Pancreas (tissue), 10 donors: Measurements from ENCODE around the gene PLAGL1. TPM values are rescaled to one million over a fixed set of nuclear protein-coding genes. Genes with fewer than 3 reads are reported as not detected.

ENCODE experiments used
- ATAC-seq, 4 donors: fragments of 200-7000 bp; cut with Tn5 transposase; one replicate each; pipeline versions ENCODE4 v1.8.0 to v1.9.1; 2020; ENCODE audit warnings: mild to moderate bottlenecking in 4 of 4, moderate library complexity in 4 of 4
- DNase-seq, 6 donors: peaks; one replicate each; pipeline ENCODE4 v3.0.0-alpha.2; 2020
- FAIRE-seq: peaks from 2 replicates; lab custom pipeline; 2012; peaks lifted over from hg19 to GRCh38; lab: Jason Lieb, UNC
- H3K27ac ChIP-seq, 4 donors: fragments of 200-600 bp; sonication (generic); 1 replicate in 3 of 4; 2 replicates in 1 of 4; pipeline versions ENCODE4 v1.5.0 to v1.8.0; 2020
- H3K27me3 ChIP-seq, 4 donors: fragments of 200-600 bp; one replicate each; pipeline ENCODE4 v1.8.0; 2021
- H3K36me3 ChIP-seq, 3 donors: fragments of 200-600 bp; sonication (generic) in 1 of 3; one replicate each; pipeline versions ENCODE4 v1.5.0 to v1.8.0; 2020 to 2021
- H3K4me1 ChIP-seq, 3 donors: fragments of 200-600 bp; one replicate each; pipeline ENCODE4 v1.8.0; 2021
- H3K4me3 ChIP-seq, 4 donors: fragments of 200-600 bp; sonication (generic) in 2 of 4; one replicate each; pipeline versions ENCODE4 v1.5.0 to v1.8.0; 2020 to 2021
- H3K9me3 ChIP-seq, 4 donors: fragments of 200-600 bp; one replicate each; pipeline ENCODE4 v1.8.0; 2021
- WGBS, 2 donors: extraction: QIAGEN DNeasy Blood & Tissue Kit; methylation state at CpG; one replicate each; pipeline ENCODE4 v1.1.7; 2013; 5-methylcytosine and 5-hydroxymethylcytosine counted together
- intact Hi-C, 3 donors: fragments of 100-400 bp; cut with DNase I; formaldehyde crosslinking; loops; one replicate each; pipeline versions ENCODE4 v1.11.1 to v1.14.2; 2022
- polyA plus RNA-seq, 2 donors: library from polyadenylated mRNA; stranded (reverse); fragments of 200-250 nt; gene quantifications; one replicate each; pipeline ENCODE4 v1.2.3, GENCODE V29; 2013
- total RNA-seq, 6 donors: library from RNA; stranded (reverse); fragmentation: NEBNext Ultra II Directional in 4 of 6; extraction: Animal tissue kit (Norgen Biotek cat#: 25700) in 4 of 6; gene quantifications; one replicate each; pipeline versions ENCODE4 v1.2.1 to v1.2.4, GENCODE V29; 2021 to 2023
- TF ChIP-seq, protein P1 (sequence below), 4 donors: fragments of 200-600 bp; sonication (generic) in 3 of 4; IDR thresholded peaks; one replicate each; pipeline versions ENCODE4 v1.5.0 to v1.8.0; 2021; ENCODE audit warnings: antibody characterized with exemption in 4 of 4
- donor health status: healthy with polysubstance abuse.
- donor health status: DM: no; HTN: no; CAD: no; lungs with moderate emphysema.
- donor health status: DM: no; HTN: no; CAD: no.
- donor health status: control.
- donor health status: control.
- donor health status: Bipolar disorder and iron deficiency.
- donor health status: DM: yes; HTN: yes; CAD: no.
- donor health status: DM: no; HTN: no; CAD: no.
- donor health status: DM: no; HTN: no; CAD: no.
- donor health status: DM: yes; HTN: yes; CAD: no.

Gene PLAGL1
- total and polyA plus RNA-seq, 8 donors, result 12.5 to 31.6 (median 15.8) TPM

DNA sequence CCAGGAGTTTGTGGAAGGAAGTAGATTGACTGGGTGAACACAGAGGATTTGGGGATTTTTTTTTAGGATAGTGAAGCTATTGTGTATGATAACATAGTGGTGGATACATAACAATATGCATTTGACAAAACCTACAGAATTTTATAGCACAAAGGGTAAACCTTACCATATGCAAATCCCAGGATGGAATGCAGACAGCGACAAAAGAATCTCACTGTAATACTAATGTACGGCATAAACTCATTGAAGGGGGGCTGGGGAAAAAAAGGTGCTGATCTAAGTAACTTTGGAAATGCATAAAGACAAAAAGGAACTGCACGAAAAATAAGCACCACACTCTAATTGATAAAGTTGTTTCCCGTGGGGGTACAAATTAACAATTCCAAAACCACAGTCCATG, 15.2 kb upstream of the PLAGL1 start:
- intact Hi-C loops, result no loop called here
- ATAC-seq (no peak), DNase-seq (no peak), FAIRE-seq (no peak)
- no peaks in the 10 kb centered on the region for H3K36me3 ChIP-seq
- H3K4me3 ChIP-seq, result no peak overlapping the region
- TF ChIP-seq, protein P1, sequence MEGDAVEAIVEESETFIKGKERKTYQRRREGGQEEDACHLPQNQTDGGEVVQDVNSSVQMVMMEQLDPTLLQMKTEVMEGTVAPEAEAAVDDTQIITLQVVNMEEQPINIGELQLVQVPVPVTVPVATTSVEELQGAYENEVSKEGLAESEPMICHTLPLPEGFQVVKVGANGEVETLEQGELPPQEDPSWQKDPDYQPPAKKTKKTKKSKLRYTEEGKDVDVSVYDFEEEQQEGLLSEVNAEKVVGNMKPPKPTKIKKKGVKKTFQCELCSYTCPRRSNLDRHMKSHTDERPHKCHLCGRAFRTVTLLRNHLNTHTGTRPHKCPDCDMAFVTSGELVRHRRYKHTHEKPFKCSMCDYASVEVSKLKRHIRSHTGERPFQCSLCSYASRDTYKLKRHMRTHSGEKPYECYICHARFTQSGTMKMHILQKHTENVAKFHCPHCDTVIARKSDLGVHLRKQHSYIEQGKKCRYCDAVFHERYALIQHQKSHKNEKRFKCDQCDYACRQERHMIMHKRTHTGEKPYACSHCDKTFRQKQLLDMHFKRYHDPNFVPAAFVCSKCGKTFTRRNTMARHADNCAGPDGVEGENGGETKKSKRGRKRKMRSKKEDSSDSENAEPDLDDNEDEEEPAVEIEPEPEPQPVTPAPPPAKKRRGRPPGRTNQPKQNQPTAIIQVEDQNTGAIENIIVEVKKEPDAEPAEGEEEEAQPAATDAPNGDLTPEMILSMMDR (IDR thresholded peaks at IDR 0.05), result no peak
- no peak overlapping the region for H3K27ac ChIP-seq
- 84 to 91% methylated on average over 4 of the region's 4 CpGs for WGBS, 2 donors
- H3K4me1 ChIP-seq, result no peaks in the 10 kb centered on the region
- H3K27me3 ChIP-seq, result no peaks in the 10 kb centered on the region
- H3K9me3 ChIP-seq, result no peaks in the 10 kb centered on the region

DNA sequence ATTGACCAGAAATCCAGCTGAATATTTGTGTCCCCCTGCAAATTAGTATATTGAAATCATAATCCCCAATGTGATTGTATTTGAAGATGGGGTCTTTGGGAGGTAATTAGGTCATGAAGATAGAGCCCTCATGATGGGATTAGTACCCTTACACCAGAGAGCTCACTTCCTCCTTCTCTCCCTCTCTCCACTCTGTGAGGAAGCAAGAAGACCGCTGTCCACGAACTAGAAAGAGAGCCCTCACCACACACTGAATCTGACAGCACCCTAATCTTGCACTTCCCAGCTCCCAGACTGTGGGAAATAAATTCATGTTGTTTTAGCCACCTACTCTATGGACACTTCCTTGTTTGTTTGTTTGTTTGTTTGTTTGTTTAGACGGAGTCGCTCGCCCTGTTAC, 11.9 kb upstream of the PLAGL1 start:
- ATAC-seq (no peak), DNase-seq (no peak), FAIRE-seq (no peak)
- Histone ChIP-seq H3K4me1 (no peaks in the 10 kb centered on the region), H3K27me3 (no peaks in the 10 kb centered on the region), H3K9me3 (no peaks in the 10 kb centered on the region), H3K36me3 (no peaks in the 10 kb centered on the region), H3K4me3 (no peak overlapping the region), H3K27ac (no peak overlapping the region)
- WGBS, 2 donors, result 66 to 80% methylated on average over 5 of the region's 5 CpGs
- TF ChIP-seq, protein P1 (IDR thresholded peaks at IDR 0.05), result no peak
- intact Hi-C loops, result loop anchor here in 1 of 3 donors (10.0 kb wide), 1 partner anchor 445 kb away; no protein-coding TSS in a partner anchor

DNA sequence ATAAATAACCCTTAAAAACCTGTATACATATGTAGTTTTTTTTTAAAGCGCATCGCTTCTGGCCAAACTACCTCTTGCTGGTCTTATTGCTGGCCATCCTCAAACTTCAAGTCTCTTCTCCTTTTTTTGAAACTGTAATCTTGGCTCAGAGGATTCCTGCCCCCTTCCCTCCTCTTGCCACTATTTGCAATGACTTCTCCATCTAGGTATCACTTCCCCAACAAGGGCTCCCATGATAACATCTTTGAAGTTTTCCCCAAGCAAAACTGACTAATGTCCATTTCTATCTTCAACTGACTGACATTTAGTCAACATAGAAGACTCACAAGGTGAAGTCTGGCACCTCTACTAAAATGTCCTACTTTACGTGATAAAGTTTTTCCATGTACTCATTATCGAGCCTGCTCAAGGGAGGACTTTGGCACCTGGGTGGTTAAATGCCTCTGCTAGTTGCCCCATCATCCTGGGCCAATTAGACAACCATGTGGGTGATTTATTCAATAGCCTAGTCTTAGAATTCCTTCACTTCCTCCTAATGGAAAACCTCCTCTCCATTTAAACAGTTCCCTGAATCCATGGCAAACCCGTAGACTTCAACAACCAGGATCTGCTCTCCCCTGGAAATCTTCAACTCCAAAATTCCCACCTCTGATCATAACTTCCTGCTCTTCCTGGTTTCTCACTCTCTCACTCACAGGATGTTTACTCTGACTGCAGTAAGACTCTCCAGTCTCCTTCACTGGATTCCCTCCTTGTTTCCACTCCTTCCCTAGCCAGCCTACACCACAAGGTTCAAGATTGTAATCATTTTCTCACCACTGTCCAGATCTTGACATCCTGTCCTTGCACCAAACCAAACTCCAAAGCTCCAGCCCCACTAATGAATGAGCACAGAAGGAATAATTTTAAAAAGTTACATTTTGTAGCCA, 9.4 kb upstream of the PLAGL1 start:
- no peak overlapping the region for H3K27ac ChIP-seq
- WGBS, 2 donors, result 69 to 80% methylated on average over 5 of the region's 5 CpGs
- ATAC-seq (no peak), DNase-seq (no peak), FAIRE-seq (no peak)
- H3K4me3 ChIP-seq, result no peak overlapping the region
- no peaks in the 10 kb centered on the region for H3K9me3 ChIP-seq
- no peaks in the 10 kb centered on the region for H3K27me3 ChIP-seq
- no peaks in the 10 kb centered on the region for H3K4me1 ChIP-seq
- intact Hi-C loops, result loop anchor here in 1 of 3 donors (10.0 kb wide), 1 partner anchor 443 kb away; no protein-coding TSS in a partner anchor
- no peaks in the 10 kb centered on the region for H3K36me3 ChIP-seq
- TF ChIP-seq, protein P1 (IDR thresholded peaks at IDR 0.05), result no peak

DNA sequence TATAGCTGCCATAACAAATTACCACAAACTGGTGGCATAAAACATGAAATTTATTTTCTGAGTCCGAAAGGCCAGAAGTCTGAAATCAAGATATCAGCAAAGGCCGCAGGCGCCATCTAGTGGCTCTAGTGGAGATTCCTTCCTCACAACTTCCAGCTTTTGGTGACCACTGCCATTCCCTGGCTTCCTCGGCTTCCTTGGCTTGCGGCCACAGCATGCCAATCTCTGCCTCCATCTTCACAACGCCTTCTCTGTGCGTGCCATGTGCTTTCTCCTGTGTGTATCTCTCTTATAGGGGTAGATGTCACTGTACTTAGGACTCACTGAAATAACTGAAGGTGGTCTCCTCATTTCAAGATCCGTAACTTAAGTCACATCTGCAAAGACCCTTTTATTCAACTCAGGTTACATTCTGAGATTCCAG, 5.4 kb upstream of the PLAGL1 start:
- no peak overlapping the region for H3K4me3 ChIP-seq
- WGBS, 2 donors, result 13% methylated on average over 8 of the region's 8 CpGs
- H3K27ac ChIP-seq, result no peak overlapping the region
- TF ChIP-seq, protein P1 (IDR thresholded peaks at IDR 0.05), result peak; percentile 69 to 89 (median 84)
- H3K4me1 ChIP-seq, result no peaks in the 10 kb centered on the region
- peak; percentile 72 to 91 (median 87) for ATAC-seq
- FAIRE-seq, result no peak
- intact Hi-C loops, result loop anchor here in 2 of 3 donors (5.0 to 10.0 kb wide), 2 partner anchors 439 to 441 kb away; no protein-coding TSS in a partner anchor
- no peaks in the 10 kb centered on the region for H3K36me3 ChIP-seq
- H3K27me3 ChIP-seq, result no peaks in the 10 kb centered on the region
- DNase-seq, result peak; percentile 51 to 83 (median 76)
- H3K9me3 ChIP-seq, result no peaks in the 10 kb centered on the region
